OCI-LY1 (cell line): ENCODE results near the gene KLHDC10.
"Not testable (repeated sequence)": the region's sequence is repeated elsewhere in the genome, so short reads cannot be mapped to it uniquely, and the experiment has no call there.

ENCODE experiments used
- CTCF ChIP-seq: fragments of 200-600 bp; sonication (generic), shearing (Covaris generic); IDR thresholded peaks from 2 replicates; pipeline ENCODE4 v1.5.1; 2017; ENCODE audit warnings: mild to moderate bottlenecking, antibody characterized with exemption, low read length, moderate library complexity, mixed read lengths
- EZH2 ChIP-seq: fragments of 200-600 bp; sonication (generic), shearing (Covaris generic); IDR thresholded peaks from 2 replicates; pipeline ENCODE4 v1.8.0; 2017; ENCODE audit warnings: borderline replicate concordance, mixed run types, mild to moderate bottlenecking, antibody characterized with exemption, low read length, moderate library complexity, mixed read lengths

- TF ChIP-seq CTCF, EZH2: not testable (repeated sequence)
These were observed 18.1 kb upstream of the KLHDC10 start for GRCh38 chr7:130052250-130052649.
